ENCODE data around the gene TFAP2D.

TFAP2D gene

DNA sequence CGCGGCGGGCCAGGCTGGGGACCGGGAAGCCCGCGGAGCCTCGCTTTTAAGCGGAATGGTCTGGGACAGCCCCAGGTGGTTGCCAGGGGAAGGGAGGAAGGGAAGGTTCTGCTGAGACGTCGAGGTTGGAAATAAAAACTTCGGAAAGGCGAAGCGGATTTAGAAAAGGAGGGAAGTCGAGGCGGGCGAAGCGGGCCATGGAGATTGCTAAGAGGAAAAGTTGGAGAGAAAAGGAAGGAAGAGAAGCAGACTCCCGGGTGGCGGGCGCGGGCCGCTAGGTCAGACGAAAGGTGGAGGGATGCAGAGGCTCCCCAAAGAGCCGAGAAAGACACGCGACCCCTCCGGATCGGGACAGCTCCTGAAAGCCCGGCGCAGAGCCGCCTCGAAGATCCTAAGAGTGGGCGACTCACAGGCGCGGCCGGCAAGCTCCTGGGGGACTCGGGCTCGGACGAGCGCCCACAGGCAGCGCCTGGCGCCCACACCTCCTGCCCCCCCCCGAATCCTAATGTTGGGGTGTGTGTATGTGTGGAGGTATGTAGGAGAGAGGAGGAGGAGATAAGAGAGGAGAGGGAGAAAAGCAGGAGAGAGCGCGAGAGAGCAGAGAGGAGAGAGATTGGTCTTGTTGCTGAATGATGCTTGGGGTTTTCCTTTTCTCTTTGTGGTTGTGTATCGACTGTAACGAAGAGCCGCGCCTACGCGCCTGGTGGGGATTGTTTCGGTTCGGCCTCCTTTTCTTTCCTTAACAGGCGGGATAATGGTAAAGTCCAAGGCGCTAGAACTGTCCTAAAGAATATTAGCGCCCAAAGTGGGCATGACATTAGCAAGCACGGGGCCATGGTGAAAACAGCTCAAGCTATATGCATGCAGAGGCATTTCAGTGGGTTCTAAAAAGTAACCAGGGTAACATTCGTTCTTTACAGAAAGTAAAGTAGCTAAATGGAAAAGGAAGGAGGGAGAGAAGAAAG lies 106.9 kb downstream of the TFAP2D start:
- no peak for DNase-seq

- DNase-seq = no peak
Observed at GRCh38 chr6:50820869-50821264, 107.5 kb downstream of the TFAP2D start.

GRCh38 chr6:50821441-50822077 lies 108.2 kb downstream of the TFAP2D start:
- DNase-seq = no peak

GRCh38 chr6:50822078-50822476 lies 108.8 kb downstream of the TFAP2D start:
- no peak for DNase-seq
